Germinal center (tissue), 1 donor: ENCODE results near the gene RPL3.
"Not testable (repeated sequence)": the region's sequence is repeated elsewhere in the genome, so short reads cannot be mapped to it uniquely, and the experiment has no call there.

Source experiments
- DNase-seq: peaks from one replicate; pipeline ENCODE4 v3.0.0; 2012; ENCODE audit warnings: mixed read lengths, low spot score

RPL3 gene

GRCh38 chr22:39319284-39320022 lies at the start of gene RPL3:
Gene RPL3, minus strand, starts transcription at chr22:39319623. Its CDS starts 26 bp downstream, at chr22:39319597.
- peak; percentile 94 for DNase-seq

- no peak for DNase-seq
Observed at GRCh38 chr22:39369186-39369585, 49.8 kb upstream of the RPL3 start.

DNA sequence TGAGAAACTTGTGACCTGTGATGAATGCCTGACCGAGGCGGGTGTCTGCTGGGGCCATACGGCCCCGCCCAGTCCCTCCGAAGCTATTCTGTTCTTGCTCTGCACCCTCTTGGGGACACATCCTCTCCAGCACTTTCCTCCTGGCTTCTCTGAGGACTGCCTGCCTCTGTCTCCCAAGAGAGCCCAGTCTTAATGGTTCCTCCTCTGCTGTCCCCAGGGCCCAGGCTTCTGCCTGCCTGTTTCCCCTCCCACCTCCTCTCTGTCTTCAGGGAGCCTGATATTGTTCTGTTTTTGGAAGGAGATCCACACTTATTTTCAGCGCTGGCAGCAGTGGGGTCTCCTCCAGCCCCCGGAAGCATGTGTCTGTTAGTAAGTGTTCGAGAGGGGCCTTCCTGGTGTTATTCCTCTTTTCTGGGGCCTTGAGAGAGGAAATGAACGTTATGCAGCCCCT lies 49.1 kb upstream of the RPL3 start:
- DNase-seq: no peak

DNA sequence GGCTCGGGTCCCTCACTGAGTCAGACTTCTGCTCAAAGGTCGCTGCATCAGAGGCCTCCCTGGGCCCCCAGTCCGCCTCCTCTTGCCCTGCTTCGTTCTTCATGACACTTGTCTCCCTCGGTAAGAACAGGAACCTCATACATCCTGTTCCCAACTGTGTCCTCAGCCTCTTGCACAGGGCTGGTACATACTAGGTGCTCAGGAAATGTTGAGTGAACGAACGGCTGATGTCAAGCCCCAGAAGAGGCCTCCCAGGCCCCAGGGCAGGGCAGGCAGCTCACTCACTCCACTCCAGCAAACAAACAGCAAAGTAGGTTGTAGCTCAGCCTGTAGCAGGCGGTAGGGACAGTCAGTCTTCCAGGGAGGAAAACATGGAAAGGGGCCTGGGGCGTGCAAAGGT lies 47.6 kb upstream of the RPL3 start:
- no peak for DNase-seq

GRCh38 chr22:39365492-39365780 lies 46.0 kb upstream of the RPL3 start:
- DNase-seq: no peak

- no peak for DNase-seq
Observed at GRCh38 chr22:39364714-39365491, 45.5 kb upstream of the RPL3 start.

DNA sequence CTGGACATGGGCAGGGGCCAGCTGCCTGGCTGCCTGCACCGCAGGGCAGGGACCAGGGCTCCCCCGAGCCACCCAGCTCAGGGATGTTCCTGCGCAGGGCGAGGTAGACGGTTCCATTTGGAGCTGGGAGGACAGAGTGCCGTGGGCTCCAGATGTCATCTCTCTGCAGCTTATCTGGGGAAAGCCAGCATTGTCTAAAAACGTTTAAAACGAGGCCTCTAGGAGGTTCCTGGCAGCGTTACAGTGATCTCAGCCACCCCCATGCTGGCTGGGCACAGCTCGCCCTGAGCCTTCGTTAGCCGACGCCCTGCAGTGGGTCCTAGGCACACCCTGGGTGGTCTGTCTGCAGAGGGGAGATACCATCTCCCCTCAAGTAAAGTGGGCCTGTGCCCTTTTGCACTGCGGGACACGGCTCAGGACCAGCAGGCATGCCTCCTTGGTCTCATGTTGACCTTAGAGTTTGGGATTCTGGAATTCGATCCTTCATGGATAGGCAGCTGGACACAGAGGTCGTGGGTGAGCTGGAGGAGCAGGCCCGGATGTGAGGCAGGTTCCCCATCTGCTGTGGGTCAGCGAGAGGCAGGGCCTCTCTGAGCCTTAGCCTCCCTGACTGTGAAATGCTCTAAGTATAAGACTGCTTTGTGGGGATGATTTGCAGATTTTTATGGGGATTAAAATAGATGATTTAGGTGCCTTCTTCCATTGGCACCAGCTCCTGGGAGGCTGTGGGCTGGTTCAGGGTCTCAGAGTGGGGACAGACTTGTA lies 44.5 kb upstream of the RPL3 start:
- no peak for DNase-seq

- no peak for DNase-seq
Observed at GRCh38 chr22:39362932-39363331, 43.5 kb upstream of the RPL3 start.

GRCh38 chr22:39362271-39362670 lies 42.8 kb upstream of the RPL3 start:
- no peak for DNase-seq

GRCh38 chr22:39361496-39361895 lies 42.1 kb upstream of the RPL3 start:
- no peak for DNase-seq

- DNase-seq: no peak
Observed at GRCh38 chr22:39360674-39361413, 41.4 kb upstream of the RPL3 start.

DNA sequence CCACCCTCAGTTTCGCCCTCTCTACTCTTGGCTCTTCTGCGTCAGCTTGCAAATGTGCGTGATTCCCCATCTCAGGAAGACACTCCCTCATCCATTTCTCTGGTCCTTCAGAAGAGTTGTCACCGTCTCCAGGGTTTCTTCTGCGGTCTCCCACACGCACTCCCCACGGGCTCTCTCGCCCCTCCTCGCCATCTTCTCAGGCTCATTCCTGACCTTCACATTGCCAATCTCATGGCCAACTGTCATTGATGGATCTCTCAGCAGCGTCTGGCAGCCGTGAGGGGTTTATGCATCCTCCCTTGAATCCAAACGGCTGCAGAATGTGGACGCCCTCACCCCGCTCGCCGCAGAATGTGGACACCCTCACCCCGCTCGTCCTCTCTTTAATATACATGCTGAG lies 40.8 kb upstream of the RPL3 start:
- DNase-seq: no peak

GRCh38 chr22:39359659-39360195 lies 40.3 kb upstream of the RPL3 start:
- DNase-seq: no peak

GRCh38 chr22:39358197-39358596 lies 38.8 kb upstream of the RPL3 start:
- not testable (repeated sequence) for DNase-seq

GRCh38 chr22:39357110-39358108 lies 38.0 kb upstream of the RPL3 start:
- DNase-seq: not testable (repeated sequence)

GRCh38 chr22:39356464-39356863 lies 37.0 kb upstream of the RPL3 start:
- no peak for DNase-seq

DNA sequence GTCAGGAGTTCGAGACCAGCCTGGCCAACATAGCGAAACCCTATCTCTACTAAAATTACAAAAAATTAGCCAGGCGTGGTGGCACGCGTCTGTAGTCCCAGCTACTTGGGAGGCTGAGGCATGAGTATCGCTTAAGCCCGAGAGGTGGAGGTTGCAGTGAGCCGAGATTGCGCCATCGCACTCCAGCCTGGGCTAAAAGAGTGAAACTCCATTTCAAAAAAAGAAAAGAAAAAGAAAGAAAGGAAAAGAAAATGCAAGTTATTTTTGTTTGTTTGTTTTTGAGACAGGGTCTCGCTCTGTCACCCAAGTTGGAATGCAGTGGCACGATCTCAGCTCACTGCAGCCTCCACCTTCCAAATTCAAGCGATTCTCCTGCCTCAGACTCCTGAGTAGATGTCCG lies 36.4 kb upstream of the RPL3 start:
- not testable (repeated sequence) for DNase-seq

GRCh38 chr22:39355080-39355479 lies 35.7 kb upstream of the RPL3 start:
- no peak for DNase-seq

GRCh38 chr22:39353346-39353745 lies 33.9 kb upstream of the RPL3 start:
- DNase-seq: no peak

GRCh38 chr22:39352306-39352891 lies 33.0 kb upstream of the RPL3 start:
- DNase-seq: no peak
